HL-60 (cell line): ENCODE measurements around the gene DEUP1.

Experiments used
- DNase-seq, 2 experiments: peaks; one replicate each; pipeline ENCODE4 v3.0.0-alpha.2; 2010 to 2020; ENCODE audit warnings: low read depth in 1 of 2, low spot score in 1 of 2
- H3K27ac ChIP-seq: fragments of 250-450 bp; sonication (Bioruptor Pico); replicated peaks from 2 replicates; pipeline ENCODE4 v1.5.1; 2020; ENCODE audit warnings: mild to moderate bottlenecking, moderate library complexity
- H3K27me3 ChIP-seq: fragments of 250-450 bp; sonication (Bioruptor Pico); 2 replicates; pipeline ENCODE4 v1.5.1; 2021; ENCODE audit warnings: mild to moderate bottlenecking, moderate library complexity; ENCODE audit not compliant: insufficient read depth, poor library complexity, severe bottlenecking
- H3K4me3 ChIP-seq: replicated peaks from 2 replicates; pipeline ENCODE4 v1.5.1; 2011; ENCODE audit warnings: mild to moderate bottlenecking, control low read depth, low read length; ENCODE audit not compliant: insufficient read depth
- CTCF ChIP-seq: IDR thresholded peaks from one replicate; pipeline ENCODE4 v1.5.1; 2011; ENCODE audit warnings: low read length, control low read depth, inconsistent platforms; ENCODE audit not compliant: insufficient read depth
- GABPA ChIP-seq: IDR thresholded peaks from 2 replicates; pipeline ENCODE4 v1.6.1; 2012; ENCODE audit warnings: low read depth
- POLR2AphosphoS5 ChIP-seq: IDR thresholded peaks from 2 replicates; pipeline ENCODE4 v1.6.1; 2012; ENCODE audit warnings: low read depth
- REST ChIP-seq: IDR thresholded peaks from 2 replicates; pipeline ENCODE4 v1.6.1; 2012; ENCODE audit warnings: low read depth; ENCODE audit not compliant: insufficient replicate concordance
- SPI1 ChIP-seq: IDR thresholded peaks from 2 replicates; pipeline ENCODE4 v1.6.1; 2012; ENCODE audit warnings: low read depth, mild to moderate bottlenecking, borderline replicate concordance

DEUP1 gene

GRCh38 chr11:93464927-93465540 lies 134.5 kb downstream of the DEUP1 start:
- Histone ChIP-seq H3K27ac (no peak overlapping the region), H3K4me3 (no peak overlapping the region), H3K27me3 (no peaks in the 10 kb centered on the region)
- TF ChIP-seq GABPA (no peak), POLR2AphosphoS5 (no peak), CTCF (no peak), REST (no peak), SPI1 (no peak)
- DNase-seq, result no peak

GRCh38 chr11:93467054-93467453 lies 136.5 kb downstream of the DEUP1 start:
- DNase-seq, result no peak
- no peak overlapping the region for H3K4me3 ChIP-seq
- H3K27ac ChIP-seq, result no peak overlapping the region
- no peak for TF ChIP-seq GABPA
- no peak for TF ChIP-seq CTCF
- TF ChIP-seq POLR2AphosphoS5, result no peak
- no peak for TF ChIP-seq SPI1
- no peak for TF ChIP-seq REST
- no peaks in the 10 kb centered on the region for H3K27me3 ChIP-seq

- TF ChIP-seq GABPA (no peak), CTCF (no peak), SPI1 (no peak), REST (no peak), POLR2AphosphoS5 (no peak)
- H3K27ac ChIP-seq, result no peak overlapping the region
- no peak for DNase-seq
Observed at GRCh38 chr11:93468290-93468689, 137.7 kb downstream of the DEUP1 start.

More at GRCh38 chr11:93468290-93468689, 137.7 kb downstream of the DEUP1 start:
- no peaks in the 10 kb centered on the region for H3K27me3 ChIP-seq
- no peak overlapping the region for H3K4me3 ChIP-seq
